BLaER1 (cell line): ENCODE data around the gene ELOB.

ENCODE experiments used
- H3K27ac ChIP-seq: shearing (Covaris generic); formaldehyde crosslinking; 2 replicates; pipeline ENCODE4 v1.8.1; 2022
- H3K27me3 ChIP-seq: shearing (Covaris generic); formaldehyde crosslinking; 2 replicates; pipeline ENCODE4 v1.8.1; 2022
- H3K36me3 ChIP-seq: shearing (Covaris generic); formaldehyde crosslinking; 2 replicates; pipeline ENCODE4 v1.8.1; 2022
- H3K4me1 ChIP-seq: shearing (Covaris generic); formaldehyde crosslinking; 2 replicates; pipeline ENCODE4 v1.8.1; 2022
- H3K4me2 ChIP-seq: shearing (Covaris generic); formaldehyde crosslinking; 2 replicates; pipeline ENCODE4 v1.8.1; 2022
- H3K4me3 ChIP-seq: shearing (Covaris generic); formaldehyde crosslinking; 2 replicates; pipeline ENCODE4 v1.8.1; 2022
- H3K9ac ChIP-seq: shearing (Covaris generic); formaldehyde crosslinking; 2 replicates; pipeline ENCODE4 v1.8.1; 2022
- H3K9me3 ChIP-seq: shearing (Covaris generic); formaldehyde crosslinking; 2 replicates; pipeline ENCODE4 v1.8.1; 2022
- H4K20me1 ChIP-seq: shearing (Covaris generic); formaldehyde crosslinking; 2 replicates; pipeline ENCODE4 v1.8.1; 2022
- Cebpa-rat ChIP-seq: shearing (Covaris generic); IDR thresholded peaks from 2 replicates; pipeline ENCODE4 v1.8.1; 2022

Gene ELOB

DNA sequence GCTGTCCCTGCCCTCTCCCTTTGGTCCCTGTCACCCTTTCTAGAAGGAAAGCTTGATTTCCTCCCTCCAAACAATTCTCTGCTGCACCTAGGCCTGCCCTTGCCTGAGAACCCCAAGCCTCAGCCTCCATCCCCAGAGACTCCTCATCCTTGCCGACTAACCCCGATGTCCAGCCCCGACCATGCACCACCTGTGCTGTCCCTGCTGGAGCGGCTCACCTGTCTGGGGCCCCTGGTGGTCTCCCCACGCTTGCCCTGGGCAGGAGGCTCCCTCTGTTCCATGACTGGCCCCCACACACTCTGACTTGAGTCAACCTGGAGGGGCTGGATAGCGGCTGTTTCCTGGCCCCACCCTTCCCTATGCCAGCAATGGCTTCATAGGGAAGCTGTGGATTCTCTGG is 36.6 kb downstream of the ELOB start:
- Histone ChIP-seq H4K20me1 (no peaks in the 10 kb centered on the region), H3K9me3 (no peaks in the 10 kb centered on the region), H3K27ac (no peak overlapping the region), H3K4me3 (no peak overlapping the region), H3K4me1 (peaks cover 7% of the 10 kb centered on the region), H3K4me2 (no peak overlapping the region), H3K36me3 (no peaks in the 10 kb centered on the region), H3K9ac (no peak overlapping the region), H3K27me3 (no peaks in the 10 kb centered on the region)
- no peak for TF ChIP-seq Cebpa-rat

DNA sequence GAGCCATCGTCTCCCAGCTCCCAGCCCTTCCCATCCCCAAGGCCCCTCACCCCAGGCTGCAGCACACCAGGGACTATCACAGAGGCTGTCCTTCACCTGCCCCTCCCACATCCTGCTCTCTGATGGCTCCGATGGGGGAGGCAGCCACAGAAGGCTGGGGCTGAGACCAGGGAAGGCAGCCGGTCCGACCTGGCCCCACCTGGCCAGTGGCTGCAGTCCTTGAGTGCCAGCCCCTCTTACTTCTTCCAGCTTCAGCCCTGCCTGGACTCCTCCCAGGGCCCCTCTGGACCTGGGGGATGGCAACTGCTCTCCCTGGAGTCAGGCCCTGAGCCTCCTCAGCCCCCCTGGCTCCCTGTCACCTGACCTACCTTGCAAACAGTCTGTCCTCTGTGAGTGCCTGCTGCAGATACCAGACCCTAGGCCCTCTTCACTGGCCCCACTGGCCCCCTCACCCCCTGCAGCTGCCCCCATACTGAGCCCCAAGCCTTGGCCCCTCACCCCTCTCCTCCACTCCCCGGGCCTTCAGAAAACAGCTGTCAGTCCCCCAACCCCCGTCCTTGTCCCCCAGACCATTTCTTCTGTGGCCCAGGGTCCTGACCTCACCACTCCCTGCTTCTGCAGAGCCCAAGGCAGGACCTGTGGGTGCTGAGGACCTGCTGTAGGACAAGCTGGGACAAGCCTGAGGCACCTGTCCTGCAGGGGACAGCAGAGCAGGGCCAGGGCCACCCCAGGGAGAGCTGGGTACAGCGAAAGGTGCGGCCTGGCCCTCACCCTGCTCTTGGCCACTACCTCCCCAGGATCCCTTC is 37.3 kb downstream of the ELOB start:
- H3K36me3 ChIP-seq: no peaks in the 10 kb centered on the region
- no peak overlapping the region for H3K4me2 ChIP-seq
- H3K9me3 ChIP-seq: no peaks in the 10 kb centered on the region
- H4K20me1 ChIP-seq: no peaks in the 10 kb centered on the region
- H3K9ac ChIP-seq: peak overlapping the region; percentile 48
- TF ChIP-seq Cebpa-rat: no peak
- no peaks in the 10 kb centered on the region for H3K27me3 ChIP-seq
- 0 out of 2 replicates have a peak overlapping the region, but pooled peaks have one; percentile 44 for H3K27ac ChIP-seq
- H3K4me3 ChIP-seq: no peak overlapping the region
- peaks cover 11% of the 10 kb centered on the region for H3K4me1 ChIP-seq

DNA sequence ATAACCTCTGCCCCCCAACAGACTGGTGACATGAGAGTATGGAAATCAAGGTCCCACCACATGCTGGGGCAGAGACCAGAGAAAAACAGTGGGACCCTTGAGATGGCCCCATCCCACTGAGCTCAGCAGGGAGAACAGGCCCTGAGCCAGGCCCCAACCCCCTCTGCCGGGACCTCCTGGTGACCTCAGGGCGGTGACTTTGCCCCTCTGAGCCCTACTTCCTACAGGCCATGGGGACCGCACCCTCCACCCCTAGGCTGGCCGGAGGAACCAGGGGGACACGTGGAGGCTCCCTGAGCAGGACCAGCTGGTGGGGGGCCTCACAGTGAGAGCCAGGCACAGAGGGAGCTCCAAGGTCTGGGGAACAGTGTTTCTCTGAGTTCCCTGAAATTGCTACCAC is 38.5 kb downstream of the ELOB start:
- H4K20me1 ChIP-seq: no peaks in the 10 kb centered on the region
- no peak for TF ChIP-seq Cebpa-rat
- H3K9me3 ChIP-seq: no peaks in the 10 kb centered on the region
- no peak overlapping the region for H3K27ac ChIP-seq
- no peak overlapping the region for H3K4me2 ChIP-seq
- no peaks in the 10 kb centered on the region for H3K27me3 ChIP-seq
- H3K4me3 ChIP-seq: no peak overlapping the region
- H3K9ac ChIP-seq: no peak overlapping the region
- H3K36me3 ChIP-seq: no peaks in the 10 kb centered on the region
- peaks cover 11% of the 10 kb centered on the region for H3K4me1 ChIP-seq

DNA sequence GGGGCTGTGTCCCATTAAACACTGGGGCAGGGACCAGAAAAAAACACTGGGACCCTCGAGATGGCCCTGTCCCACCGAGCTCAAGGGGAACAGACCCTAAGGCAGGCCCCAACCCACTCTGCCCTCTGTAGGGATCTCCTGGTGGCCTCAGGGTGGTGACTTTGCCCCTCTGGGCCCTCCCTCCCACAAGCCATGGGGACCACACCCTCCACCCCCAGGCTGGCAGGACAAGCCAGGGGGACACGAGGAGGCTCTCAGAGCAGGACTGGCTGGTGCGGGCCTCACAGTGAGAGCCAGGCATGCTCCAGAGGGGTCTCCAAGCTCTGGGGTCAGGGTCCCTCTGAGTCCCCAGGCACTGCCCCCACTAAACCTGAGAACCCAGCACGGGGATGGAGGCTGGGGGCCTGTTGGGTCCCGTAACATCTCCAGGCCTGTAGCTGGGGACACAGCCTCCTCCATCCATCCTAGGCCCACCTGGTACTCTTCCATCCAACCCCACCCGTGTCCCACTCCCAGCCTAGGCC is 39.1 kb downstream of the ELOB start:
- Histone ChIP-seq H3K27ac (no peak overlapping the region), H3K4me3 (no peak overlapping the region), H3K36me3 (no peaks in the 10 kb centered on the region), H3K9me3 (no peaks in the 10 kb centered on the region), H3K9ac (no peak overlapping the region), H3K4me1 (peaks cover 11% of the 10 kb centered on the region), H3K4me2 (no peak overlapping the region), H3K27me3 (no peaks in the 10 kb centered on the region), H4K20me1 (no peaks in the 10 kb centered on the region)
- no peak for TF ChIP-seq Cebpa-rat

DNA sequence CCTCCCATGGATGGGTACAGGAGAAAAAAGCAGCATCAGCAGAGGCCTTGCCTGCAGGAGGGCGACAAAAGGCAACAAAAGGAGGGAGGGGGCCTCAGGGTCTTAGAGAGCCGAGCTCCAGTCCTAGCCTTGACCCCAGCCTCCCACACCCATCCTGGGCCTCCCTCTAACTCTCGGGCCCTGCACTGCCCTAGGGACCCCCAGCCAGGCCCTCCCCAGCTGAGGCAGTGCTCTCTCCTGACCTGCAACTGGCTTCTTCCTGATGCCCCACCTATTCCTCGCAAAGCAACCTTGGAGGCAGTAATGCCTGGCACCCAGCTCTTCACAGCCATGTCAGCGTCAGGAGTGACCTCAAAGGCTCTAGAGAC is 39.9 kb downstream of the ELOB start:
- no peaks in the 10 kb centered on the region for H3K27me3 ChIP-seq
- no peak overlapping the region for H3K27ac ChIP-seq
- H3K36me3 ChIP-seq: no peaks in the 10 kb centered on the region
- H3K9ac ChIP-seq: no peak overlapping the region
- H3K9me3 ChIP-seq: no peaks in the 10 kb centered on the region
- no peaks in the 10 kb centered on the region for H4K20me1 ChIP-seq
- H3K4me3 ChIP-seq: no peak overlapping the region
- no peak overlapping the region for H3K4me2 ChIP-seq
- H3K4me1 ChIP-seq: peaks cover 11% of the 10 kb centered on the region
- TF ChIP-seq Cebpa-rat: no peak

DNA sequence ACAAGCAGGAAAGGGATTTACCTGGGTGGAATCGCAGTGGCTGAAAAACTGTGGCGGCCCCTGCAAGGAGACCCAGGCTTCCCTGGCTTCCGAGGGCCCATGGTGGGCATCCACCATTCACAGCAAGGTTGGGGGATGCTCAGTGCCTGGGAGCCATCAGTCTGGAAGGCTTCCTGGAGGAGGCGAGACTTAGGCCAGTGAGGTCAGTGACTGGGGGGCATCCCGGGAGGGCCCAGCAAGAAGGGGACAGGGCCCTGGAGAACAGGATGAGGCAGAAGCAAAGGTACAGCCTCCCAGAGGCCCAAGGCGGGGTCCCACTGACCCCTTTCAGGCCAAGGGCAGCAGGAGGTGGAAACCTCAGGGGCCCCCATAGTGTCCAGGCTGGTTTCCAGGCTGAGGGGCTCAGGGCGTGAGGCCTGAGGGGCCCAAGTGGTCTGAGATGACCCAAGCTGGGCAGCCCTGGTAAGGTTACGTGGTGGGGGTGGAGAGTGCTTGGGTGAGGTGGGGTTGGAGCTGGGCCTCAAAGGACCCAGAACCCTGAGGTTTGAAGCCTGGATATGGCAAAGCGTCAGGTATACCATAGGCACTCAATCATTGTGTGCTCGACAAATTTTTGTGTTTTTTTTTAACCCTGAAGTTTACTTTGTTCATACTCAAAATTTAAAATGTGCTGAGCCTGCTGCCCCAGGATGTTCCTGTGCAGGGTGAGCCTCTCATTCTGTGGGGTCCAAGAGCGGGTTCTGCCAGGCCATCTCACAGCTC is 40.4 kb downstream of the ELOB start:
- Histone ChIP-seq H3K36me3 (no peaks in the 10 kb centered on the region), H3K4me1 (peaks cover 11% of the 10 kb centered on the region), H3K27ac (no peak overlapping the region), H3K9ac (no peak overlapping the region), H3K4me2 (no peak overlapping the region), H4K20me1 (no peaks in the 10 kb centered on the region), H3K27me3 (no peaks in the 10 kb centered on the region), H3K9me3 (no peaks in the 10 kb centered on the region), H3K4me3 (no peak overlapping the region)
- no peak for TF ChIP-seq Cebpa-rat

DNA sequence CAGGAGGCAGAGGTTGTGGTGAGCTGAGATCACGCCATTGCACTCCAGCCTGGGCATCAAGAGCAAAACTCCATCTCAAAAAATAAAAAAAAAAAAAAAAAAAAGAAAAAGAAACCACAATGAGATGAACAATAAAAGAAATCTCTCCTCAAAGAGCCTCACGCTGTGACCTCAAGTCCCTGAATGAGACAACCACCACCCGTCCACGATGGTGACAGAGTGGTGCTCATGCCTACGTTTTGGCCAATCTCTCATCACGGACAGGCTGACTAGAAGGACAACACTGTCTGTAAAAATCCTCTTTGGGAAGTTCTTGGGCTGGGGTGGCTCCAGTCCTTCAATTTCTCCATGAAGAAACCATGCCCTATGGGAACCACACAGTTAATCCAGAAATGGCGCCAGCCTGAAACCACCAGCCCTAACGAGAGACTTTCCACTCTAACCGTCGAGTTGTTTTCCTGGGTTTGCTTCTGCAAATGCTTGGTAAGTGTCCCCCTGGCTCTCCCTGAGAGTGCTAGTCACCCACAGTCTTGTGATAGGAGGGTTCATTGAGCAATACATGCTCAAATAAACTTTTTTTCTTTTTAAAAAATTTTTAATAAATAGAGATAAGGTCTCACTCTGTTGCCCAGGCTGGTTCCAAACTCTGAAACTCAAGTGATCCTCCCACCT is 42.1 kb downstream of the ELOB start:
- Histone ChIP-seq H3K27me3 (no peaks in the 10 kb centered on the region), H3K9me3 (no peaks in the 10 kb centered on the region), H3K4me1 (peaks cover 16% of the 10 kb centered on the region), H3K9ac (no peak overlapping the region), H3K4me3 (no peak overlapping the region), H3K27ac (no peak overlapping the region), H4K20me1 (no peaks in the 10 kb centered on the region), H3K36me3 (no peaks in the 10 kb centered on the region), H3K4me2 (no peak overlapping the region)
- TF ChIP-seq Cebpa-rat: no peak

DNA sequence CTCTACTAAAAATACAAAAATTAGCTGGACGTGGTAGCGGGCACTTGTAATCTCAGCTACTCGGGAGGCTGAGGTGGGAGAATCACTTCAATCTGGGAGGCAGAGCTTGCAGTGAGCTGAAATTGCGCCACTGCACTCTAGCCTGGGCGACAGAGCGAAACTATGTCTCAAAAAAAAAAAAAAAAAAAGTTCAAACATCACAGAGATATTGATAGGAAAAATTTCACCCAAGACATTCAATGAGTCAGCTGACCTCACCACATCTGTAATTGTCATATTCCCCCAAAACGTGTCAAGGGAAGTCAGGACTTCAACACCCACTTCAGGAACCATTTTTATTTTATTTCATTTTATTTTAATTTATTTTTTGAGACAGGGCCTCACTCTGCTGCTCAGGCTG is 49.0 kb downstream of the ELOB start:
- H3K27ac ChIP-seq: no peak overlapping the region
- no peak for TF ChIP-seq Cebpa-rat
- 0 out of 2 replicates have a peak, but pooled peaks cover 8% of the 10 kb centered on the region for H3K4me1 ChIP-seq
- no peaks in the 10 kb centered on the region for H3K36me3 ChIP-seq
- no peaks in the 10 kb centered on the region for H3K27me3 ChIP-seq
- no peak overlapping the region for H3K9ac ChIP-seq
- H4K20me1 ChIP-seq: no peaks in the 10 kb centered on the region
- H3K4me2 ChIP-seq: no peak overlapping the region
- no peak overlapping the region for H3K4me3 ChIP-seq
- H3K9me3 ChIP-seq: no peaks in the 10 kb centered on the region

DNA sequence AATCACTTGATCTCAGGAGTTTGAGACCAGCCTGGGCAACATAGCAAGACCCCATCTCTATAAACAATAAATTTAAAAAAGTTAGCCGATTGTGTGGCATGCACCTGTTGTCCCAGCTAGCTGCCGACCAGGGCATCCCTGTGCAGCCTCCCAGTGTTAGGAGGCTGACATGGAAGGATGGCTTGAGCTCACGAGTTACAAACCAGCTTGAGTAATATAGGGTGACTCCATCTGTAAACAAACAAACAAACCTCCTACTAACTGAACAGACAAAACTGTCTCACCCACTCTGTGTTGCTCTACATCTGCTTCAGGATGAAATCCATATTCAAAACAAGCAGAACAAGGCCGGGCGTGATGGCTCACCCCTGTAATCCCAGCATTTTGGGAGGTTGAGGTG is 50.2 kb downstream of the ELOB start:
- Histone ChIP-seq H3K36me3 (no peaks in the 10 kb centered on the region), H3K27me3 (no peaks in the 10 kb centered on the region), H3K27ac (no peak overlapping the region), H3K4me2 (no peak overlapping the region), H3K9me3 (no peaks in the 10 kb centered on the region), H3K4me1 (peaks cover 12% of the 10 kb centered on the region), H4K20me1 (no peaks in the 10 kb centered on the region), H3K9ac (no peak overlapping the region), H3K4me3 (no peak overlapping the region)
- TF ChIP-seq Cebpa-rat: no peak
